ENCODE results near the gene JAG2.

JAG2 gene

DNA sequence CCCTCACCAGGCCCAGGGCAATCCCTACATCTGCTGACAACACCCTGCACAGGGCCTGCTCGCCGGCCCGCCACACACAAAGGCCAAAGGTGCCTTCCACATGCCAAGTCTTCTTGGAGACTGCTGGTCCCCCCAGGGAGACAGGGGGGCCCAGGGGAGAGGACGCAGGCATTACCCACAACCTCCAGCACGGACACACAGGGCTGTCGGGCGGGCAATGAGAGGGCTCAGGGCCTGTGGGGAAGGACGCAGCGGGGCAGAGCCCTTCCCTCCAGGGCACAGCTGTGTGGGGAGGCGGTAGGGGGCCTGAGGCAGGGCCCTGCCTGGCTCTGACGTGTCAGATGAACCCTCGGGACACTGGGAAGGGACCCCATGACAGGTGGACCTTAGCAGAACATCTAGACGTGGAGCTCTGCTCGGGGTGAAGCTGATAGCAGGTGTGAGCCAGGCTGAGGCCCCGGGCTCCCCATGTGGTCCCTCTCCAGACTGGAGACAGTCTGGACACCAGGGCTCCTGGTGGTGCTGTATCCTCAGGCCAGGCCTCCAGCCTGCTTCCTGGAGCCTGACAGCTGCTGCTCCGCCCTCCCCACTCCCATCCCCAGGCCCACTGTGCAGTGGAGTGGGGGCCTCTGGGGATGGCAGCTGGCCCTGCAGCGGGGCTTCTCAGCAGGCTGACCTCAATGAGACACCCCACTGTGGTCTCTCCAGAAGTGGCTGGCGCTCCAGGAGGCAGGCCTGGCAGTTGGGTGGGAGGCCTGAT is 44.1 kb upstream of the JAG2 start:
- TF ChIP-seq, protein P1, sequence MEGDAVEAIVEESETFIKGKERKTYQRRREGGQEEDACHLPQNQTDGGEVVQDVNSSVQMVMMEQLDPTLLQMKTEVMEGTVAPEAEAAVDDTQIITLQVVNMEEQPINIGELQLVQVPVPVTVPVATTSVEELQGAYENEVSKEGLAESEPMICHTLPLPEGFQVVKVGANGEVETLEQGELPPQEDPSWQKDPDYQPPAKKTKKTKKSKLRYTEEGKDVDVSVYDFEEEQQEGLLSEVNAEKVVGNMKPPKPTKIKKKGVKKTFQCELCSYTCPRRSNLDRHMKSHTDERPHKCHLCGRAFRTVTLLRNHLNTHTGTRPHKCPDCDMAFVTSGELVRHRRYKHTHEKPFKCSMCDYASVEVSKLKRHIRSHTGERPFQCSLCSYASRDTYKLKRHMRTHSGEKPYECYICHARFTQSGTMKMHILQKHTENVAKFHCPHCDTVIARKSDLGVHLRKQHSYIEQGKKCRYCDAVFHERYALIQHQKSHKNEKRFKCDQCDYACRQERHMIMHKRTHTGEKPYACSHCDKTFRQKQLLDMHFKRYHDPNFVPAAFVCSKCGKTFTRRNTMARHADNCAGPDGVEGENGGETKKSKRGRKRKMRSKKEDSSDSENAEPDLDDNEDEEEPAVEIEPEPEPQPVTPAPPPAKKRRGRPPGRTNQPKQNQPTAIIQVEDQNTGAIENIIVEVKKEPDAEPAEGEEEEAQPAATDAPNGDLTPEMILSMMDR (IDR thresholded peaks at IDR 0.05; ENCODE audit: low read depth, low read length, missing control alignments) = no peak
- DNase-seq (ENCODE audit: extremely low read depth, low read depth) = no peak
- no peak overlapping the region for H3K4me3 ChIP-seq (replicated peaks; ENCODE audit: low read depth, low read length)

DNA sequence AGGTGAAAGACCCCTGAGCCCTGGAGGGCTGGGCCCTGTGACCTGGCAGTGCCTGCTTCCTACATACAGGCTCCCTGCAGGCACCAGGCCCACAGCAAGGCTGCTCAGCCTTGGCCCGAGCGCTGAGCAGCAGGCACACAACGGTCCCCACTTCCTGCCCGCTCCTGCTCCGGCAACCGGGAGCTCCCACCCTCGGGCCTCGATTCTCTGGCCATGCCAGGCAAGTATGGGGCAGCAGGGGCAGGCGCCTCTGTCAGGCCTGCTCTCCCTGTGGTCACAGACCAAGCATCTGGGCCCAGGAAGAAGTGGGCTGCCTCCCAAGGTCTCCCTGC is 43.1 kb upstream of the JAG2 start:
- TF ChIP-seq, protein P1 (IDR thresholded peaks at IDR 0.05; ENCODE audit: low read depth, low read length, missing control alignments) = no peak
- no peak for DNase-seq (ENCODE audit: extremely low read depth, low read depth)
- H3K4me3 ChIP-seq (replicated peaks; ENCODE audit: low read depth, low read length) = no peak overlapping the region

GRCh38 chr14:105211086-105211757 is 42.6 kb upstream of the JAG2 start:
- TF ChIP-seq, protein P1 (IDR thresholded peaks at IDR 0.05; ENCODE audit: low read depth, low read length, missing control alignments) = no peak
- no peak overlapping the region for H3K4me3 ChIP-seq (replicated peaks; ENCODE audit: low read depth, low read length)
- DNase-seq (ENCODE audit: extremely low read depth, low read depth) = no peak

- no peak overlapping the region for H3K4me3 ChIP-seq (replicated peaks; ENCODE audit: low read depth, low read length)
- no peak for DNase-seq (ENCODE audit: extremely low read depth, low read depth)
- TF ChIP-seq, protein P1 (IDR thresholded peaks at IDR 0.05; ENCODE audit: low read depth, low read length, missing control alignments) = no peak
Observed at GRCh38 chr14:105210266-105211025, 41.9 kb upstream of the JAG2 start.

GRCh38 chr14:105209646-105210045 is 41.1 kb upstream of the JAG2 start:
- no peak overlapping the region for H3K4me3 ChIP-seq (replicated peaks; ENCODE audit: low read depth, low read length)
- TF ChIP-seq, protein P1 (IDR thresholded peaks at IDR 0.05; ENCODE audit: low read depth, low read length, missing control alignments) = no peak
- DNase-seq (ENCODE audit: extremely low read depth, low read depth) = no peak

DNA sequence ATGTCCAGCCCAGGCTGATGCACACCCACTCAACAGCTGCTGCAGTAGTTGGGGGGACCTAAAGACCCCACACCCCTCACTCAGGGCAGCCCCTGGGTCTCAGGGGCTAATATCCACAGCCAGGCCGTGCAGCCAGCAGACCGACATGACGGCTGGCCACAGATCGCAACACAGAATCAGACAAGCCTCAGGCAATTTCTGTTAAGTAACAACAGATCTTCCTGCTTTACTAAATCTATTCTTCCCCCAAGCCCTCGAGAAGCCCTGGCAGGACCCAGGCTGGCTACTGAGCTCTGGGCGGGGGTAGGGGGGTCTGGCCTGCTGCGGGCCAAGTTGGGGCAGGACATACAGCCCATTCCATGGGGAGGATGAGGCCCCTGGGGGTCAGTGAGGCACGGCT is 40.5 kb upstream of the JAG2 start:
- TF ChIP-seq, protein P1 (IDR thresholded peaks at IDR 0.05; ENCODE audit: low read depth, low read length, missing control alignments) = no peak
- no peak for DNase-seq (ENCODE audit: extremely low read depth, low read depth)
- H3K4me3 ChIP-seq (replicated peaks; ENCODE audit: low read depth, low read length) = no peak overlapping the region

Measured in HFF-Myc (cell line).